NCI-H526 (cell line): ENCODE data around the gene JAM3.
A peak's percentile ranks its signal among the peaks of the same experiment; 100 is the strongest.
"Not testable (repeated sequence)": the region's sequence is repeated elsewhere in the genome, so short reads cannot be mapped to it uniquely, and the experiment has no call there.

Source experiments
- DNase-seq, 2 experiments: peaks; one replicate each; lab custom pipeline; 2025; lab: John Stamatoyannopoulos, UW

JAM3 gene

DNA sequence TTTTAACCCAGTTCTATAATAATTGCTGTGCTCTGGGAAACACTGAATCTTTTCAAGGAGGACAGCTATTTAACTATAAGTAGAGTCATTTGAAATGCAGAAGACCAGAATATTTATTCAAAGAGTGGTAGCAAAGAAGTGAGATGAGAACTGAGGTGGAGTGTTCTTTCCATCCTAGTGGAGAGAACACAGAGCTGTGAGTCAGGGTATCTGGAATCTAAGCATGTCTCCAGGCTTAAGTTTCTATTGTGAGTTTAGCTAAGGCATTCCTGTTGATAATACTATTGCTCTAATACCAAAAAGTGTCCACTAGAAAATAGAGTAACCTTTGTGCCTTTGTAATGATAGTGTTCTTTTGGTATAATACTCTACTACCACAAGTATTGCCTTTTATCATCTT is 32.4 kb downstream of the JAM3 start:
- no peak for DNase-seq

DNA sequence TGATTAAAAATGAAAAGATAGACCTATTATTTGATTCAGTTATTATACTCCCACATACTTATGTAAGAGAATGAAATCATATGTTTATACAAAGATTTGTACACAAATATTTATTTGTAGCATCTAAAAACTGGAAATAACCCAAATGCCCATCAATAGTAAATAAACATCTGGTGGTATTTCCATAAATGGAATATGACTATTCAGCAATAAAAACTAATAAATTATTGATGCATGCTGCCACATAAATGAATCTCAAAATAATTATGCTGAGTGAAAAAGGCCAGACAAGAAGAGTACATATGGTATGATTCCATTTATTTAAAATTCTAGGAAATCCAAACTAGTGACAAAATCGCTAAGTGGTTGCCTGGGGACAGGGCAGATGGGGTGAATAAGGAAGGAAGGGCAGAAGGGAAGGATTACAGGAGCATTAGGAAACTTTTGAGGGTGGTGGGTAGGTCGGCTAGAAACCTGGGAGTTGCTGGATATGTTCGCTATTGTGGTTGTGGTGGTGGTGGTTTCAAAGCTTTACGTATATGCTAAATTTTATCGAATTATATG is 41.5 kb downstream of the JAM3 start:
- no peak for DNase-seq

DNA sequence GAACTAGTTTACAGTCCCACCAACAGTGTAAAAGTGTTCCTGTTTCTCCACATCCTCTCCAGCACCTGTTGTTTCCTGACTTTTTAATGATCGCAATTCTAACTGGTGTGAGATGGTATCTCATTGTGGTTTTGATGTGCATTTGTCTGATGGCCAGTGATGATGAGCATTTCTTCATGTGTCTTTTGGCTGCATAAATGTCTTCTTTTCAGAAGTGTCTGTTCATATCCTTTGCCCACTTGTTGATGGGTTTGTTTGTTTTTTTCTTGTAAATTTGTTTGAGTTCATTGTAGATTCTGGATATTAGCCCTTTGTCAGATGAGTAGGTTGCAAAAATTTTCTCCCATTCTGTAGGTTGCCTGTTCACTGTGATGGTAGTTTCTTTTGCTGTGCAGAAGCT is 44.9 kb downstream of the JAM3 start:
- DNase-seq: not testable (repeated sequence)

DNA sequence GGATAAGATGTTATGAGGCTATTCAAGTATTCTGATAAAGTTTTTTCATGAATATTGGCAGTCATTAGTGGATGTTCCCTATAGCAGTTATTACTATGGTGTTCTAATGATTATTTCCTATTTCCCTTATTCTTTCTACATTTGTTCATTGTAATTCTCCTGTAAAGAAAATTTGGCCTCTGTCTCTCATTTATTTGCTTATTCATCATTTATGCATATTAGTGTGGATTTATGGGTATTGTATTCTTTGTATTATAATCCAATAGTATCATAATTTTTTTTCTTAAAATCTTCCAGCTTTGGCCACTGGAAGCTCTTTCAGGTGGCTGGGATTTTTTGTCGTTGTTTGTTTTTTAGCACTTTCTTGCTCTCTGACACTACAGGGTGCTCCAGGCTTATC is 47.3 kb downstream of the JAM3 start:
- no peak for DNase-seq

DNA sequence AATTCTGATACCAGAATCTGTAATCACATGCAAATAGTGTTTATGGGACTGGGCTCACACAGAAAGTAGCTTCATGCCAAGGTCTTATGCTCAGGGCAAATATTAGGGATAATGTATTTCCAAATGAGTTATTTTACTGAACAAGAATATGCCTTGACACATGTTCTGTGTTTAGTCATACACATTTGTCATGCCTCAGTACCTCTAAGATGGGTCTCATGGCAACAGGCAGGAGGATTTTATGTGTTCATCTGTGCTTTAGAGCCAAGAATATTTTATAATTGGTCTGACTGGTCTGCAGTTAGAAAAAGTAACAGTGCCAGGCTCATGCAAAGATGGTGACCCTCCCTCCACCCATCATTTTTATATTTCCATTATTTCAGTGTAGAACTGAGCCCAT is 49.1 kb downstream of the JAM3 start:
- DNase-seq: peak; percentile 80 to 84

DNA sequence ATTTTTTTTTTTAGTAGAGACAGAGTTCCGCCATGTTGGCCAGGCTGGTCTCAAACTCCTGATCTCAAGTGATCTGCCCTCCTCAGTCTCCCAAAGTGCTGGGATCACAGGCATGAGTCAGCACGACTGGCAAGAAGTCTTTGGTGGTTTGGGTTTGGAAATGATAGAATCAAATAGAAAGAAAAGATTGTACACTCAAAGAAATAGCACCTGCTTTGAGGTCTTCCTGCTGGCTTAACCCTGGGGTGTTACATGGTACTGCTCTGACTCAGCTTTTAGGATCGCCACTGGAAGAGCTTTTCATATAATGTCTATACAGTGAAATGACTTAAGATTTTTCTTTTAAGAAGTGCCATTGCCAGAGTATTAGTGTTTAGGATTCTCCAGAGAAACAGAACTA is 50.2 kb downstream of the JAM3 start:
- DNase-seq: no peak

DNA sequence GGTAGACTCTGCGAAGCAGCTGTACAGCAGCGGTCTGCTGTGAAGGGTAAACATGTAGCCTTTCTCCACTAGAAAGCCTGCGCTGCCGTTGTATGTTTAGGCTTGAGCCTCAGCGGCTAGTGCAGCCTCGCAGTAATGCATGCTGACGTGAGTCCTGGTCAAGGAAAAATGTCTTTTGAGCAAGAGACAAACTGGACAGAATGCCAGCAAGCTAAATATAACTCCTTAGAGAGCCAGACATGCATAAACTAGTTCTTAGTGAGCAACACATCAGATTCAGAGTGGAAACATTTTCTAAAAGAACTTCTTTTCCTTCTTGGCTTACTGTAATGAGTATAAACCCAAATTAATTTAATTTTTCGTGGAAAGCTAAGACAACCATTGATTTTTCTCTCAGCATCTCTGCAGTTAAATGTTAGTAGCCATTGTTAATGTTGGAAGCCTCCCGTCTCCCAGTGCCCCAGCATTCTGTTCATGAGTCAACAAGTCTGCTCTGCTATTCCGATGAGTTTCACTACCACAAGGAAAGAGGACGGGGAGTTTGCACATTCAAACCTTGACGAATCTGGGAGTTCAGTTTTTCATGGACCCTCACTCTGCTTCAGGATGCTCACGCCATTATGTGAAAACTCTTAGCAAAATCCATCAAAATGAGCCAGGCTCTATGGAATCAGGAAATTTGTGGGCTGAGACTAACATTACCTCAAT is 51.4 kb downstream of the JAM3 start:
- peak; percentile 51 to 80 for DNase-seq

DNA sequence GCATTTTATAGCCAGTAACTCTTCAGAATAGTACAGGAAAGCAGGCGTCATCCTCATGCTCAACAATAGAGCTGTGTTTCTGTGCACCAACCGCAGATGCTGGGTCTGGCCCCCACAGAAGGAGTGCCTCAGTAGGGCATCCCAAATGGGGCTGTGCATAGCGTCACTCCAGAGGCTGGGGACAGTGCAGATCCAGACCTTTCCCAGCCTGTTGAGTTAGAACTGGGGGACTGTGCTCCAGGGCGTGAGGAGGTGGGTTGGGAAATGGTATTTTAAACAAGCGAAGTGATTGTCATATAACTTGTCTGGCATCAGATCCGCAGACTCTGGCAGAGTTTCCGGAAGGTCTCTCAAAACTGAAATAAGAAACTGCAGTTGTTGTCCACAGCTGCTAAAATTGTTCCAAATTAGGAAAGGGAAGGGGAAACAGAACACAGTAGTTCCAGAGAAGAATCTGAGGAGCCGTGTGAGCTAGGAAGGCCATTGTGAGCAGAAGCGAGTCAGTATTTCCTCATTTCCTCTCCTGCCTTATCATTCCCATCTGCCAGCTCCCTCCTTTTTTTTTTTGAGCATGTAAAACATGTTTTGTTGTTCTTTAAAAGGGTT is 52.2 kb downstream of the JAM3 start:
- DNase-seq: peak in 1 of 2 experiments; percentile 52

DNA sequence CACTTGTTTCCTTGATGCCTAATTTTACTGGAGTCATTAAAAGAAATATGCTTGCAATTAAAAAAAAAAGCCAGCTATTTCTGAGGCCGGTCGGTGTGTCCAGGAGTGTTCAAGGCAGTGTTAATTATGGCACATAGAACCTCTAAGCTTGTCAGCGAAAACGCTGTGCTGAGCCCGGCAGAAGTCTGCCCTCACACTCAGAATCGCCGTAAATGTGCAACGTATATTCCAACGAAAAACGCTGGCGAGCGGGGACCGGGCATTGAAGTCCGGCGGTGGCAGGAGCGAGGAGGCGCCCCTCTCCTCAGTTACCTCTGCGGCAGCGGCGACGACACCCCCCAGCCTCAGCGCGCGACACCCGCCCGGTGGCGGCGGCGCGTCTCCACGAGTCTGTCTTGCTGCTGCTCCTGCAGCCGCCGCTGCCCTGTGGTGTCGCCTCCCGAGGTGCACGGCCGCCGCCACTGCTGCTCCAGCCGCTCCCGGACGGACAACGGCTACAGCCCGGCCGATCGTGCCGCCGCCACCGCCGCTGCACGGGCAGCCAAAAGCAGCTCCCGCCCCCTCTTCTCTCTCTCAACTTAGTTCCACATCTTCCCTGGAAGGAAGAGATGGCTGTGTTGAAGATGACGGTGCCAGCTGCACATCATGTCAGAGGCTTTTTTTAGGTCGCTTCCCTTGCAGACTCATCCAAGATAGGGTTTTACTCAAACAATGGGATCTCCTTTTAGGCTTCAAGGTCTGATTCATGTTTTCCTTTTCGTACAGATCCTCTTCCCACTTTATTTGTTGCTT is 56.0 kb downstream of the JAM3 start:
- DNase-seq: peak; percentile 74 to 89

DNA sequence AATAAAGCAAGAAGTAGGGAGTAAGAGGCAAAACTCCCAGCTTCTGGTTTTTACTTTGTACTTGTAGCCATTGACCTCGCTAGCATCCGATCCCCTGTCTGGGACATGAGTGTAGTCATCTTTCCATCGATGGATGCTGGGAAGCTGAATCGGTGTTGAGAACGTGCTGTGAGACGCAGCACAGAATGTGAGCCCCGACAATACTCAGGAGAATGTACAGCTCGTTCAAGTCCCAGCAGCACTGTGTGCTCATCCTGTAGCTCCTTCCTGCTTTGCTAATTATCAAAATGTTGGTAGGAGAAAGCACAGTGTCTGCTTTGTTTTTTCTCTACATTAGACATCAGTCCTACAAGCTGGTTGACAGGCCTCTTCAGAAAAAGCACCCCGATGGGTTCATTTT is 56.6 kb downstream of the JAM3 start:
- peak; percentile 87 for DNase-seq

DNA sequence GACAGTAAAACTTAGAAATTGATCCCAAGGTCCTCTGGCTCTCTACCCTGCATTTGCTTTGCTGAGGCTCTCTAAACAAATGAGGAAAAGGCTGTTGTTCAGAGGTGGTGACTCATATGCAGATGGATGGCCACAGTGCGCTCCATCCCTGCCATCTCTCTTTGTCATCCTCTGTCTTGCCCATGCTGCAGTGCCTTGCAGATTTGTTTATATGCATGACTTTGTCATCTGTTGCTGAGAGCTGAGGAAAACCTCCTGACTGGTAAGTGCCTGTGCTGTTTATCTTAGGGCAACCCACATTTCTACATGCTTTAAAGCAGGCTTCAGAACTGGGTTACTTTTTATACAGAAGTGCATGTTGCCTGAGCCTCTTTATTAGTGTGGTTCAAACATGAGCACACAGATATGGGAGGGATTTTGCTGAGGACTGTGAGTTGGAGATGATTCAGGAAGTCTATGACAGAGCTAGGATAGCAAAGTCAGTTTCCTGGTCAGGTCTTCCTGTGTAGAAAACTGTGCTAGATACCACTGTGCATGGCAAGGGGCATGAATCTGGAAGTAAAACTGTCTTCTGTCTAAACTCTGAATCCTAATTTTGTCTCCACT is 57.4 kb downstream of the JAM3 start:
- DNase-seq: peak; percentile 94 to 97

DNA sequence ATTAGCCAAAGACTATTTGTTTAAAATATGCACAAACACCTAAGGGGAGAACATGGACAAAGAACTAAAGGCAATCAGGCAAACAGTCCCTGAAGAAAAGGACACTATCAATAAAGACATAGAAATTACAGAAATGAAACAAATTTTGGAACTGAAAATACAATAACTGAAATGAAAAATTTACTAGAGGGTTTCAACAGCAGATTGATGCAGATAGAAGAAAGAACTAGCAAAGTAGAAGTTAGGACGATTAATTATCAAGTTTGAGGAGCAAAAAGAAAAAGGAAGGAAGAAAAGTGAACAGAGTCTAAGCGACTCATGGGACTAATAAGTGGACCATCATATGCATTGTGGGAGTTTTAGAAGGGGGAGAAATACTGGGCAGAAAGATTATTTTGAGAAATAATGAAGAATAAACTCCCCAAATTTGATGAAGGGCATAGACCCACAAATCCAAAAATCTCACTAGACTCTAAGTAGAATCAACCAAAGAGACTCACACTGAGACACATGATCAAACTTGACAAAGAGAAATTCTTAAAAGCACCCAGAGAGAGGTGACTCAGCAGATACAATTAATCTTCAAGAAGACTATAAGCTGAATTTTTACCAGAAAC is 62.9 kb downstream of the JAM3 start:
- DNase-seq: no peak

DNA sequence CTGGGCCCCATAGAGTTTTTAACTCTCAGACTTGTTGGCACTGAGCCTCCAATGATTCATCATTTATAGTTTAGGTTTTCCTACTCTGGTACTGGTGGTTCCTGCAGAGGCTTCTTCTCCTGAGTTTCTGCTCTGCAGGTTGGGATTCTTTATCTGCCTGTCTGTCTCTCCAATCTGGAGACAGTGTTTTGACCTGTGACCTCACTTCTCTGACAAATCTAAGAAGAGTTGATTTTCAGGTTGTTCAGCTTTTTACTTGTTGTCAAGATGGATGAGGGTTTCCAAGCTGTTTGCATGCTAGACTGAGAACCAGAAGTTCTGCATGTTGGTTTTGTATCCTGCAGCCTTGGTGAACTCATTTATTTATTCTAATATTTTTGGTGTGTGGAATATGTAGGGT is 63.9 kb downstream of the JAM3 start:
- DNase-seq: no peak

DNA sequence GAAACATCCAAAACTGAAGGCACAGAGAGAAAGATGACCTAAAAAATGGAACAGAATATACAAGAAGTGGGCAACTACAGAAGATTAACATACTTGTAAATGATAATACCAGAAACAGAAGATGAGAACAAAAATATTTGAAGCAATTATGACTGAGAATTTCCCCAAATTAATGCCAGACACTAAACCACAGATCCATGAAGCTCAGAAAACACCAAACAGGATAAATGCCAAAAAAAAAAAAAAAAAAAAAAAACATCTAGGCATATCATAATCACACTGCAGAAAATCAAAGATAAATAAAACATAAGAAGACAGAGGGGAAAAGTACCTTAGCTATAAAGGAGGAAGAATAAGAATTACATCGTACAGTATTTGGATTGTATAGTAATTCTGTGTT is 65.3 kb downstream of the JAM3 start:
- no peak for DNase-seq

DNA sequence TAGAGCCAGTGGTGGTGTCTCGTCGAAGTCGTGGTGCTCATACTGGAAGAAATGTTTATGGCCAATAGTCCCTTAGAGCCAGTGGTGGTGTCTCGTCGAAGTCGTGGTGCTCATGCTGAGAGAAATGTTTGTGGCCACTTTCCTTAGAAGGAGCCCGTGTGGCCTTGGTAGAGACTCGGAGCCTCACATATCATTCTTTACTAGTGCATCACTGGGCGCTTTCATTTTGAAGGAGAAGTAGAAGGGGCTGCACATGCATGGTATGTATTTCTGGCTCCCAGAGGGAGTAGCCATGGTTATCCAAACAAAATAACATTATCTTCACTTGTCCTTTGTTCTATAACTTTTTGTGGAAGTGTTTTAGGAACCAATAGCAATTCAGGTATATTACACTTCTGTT is 69.5 kb downstream of the JAM3 start:
- DNase-seq: no peak

DNA sequence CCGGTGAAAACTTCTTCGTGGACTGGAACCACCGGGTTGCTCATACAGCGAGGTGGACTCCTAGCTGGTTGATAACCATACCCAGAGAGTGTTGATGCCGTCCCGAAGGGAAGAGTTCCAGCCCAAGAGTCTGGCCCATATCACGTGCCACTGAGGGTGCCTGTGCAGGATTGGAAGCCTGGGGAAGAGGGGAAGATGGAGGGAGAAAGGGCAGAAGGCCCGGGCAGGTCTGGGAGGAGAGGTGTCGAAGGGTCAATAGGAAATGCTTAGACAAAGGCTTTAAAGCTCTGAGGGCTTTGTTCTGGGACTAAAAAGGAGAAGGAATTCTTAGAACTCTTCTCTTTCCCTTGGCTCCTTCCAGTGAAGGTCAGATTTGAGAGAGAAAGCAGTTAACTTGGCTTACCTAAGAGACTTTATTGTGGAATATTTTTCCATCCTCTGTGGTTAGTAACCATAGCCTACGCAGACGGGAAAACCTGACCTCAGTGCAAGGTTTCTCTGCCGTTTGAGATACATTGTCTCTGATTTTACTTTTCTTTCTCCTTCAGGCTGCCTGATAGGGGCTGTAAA is 70.5 kb downstream of the JAM3 start:
- DNase-seq: no peak

DNA sequence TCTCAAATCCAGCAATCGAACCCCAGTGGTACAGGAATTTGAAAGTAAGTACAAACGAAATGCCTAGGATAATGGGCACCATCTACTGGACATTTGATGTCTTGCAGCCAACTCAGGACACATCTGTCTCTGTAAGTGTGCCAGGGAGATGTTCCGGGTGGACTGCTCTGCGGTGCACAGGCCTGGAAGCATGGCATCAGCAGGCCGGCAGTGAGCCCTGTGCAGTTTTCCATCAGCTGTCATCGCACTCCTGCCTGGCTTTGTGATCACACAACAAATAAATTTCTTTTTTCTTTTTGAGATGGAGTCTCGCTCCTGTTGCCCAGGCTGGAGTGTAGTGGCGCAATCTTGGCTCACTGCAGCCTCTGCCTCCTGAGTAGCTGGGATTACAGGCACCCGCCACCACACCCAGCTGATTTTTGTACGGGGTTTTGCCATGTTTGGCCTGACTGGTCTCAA is 71.0 kb downstream of the JAM3 start:
- peak; percentile 92 to 97 for DNase-seq

DNA sequence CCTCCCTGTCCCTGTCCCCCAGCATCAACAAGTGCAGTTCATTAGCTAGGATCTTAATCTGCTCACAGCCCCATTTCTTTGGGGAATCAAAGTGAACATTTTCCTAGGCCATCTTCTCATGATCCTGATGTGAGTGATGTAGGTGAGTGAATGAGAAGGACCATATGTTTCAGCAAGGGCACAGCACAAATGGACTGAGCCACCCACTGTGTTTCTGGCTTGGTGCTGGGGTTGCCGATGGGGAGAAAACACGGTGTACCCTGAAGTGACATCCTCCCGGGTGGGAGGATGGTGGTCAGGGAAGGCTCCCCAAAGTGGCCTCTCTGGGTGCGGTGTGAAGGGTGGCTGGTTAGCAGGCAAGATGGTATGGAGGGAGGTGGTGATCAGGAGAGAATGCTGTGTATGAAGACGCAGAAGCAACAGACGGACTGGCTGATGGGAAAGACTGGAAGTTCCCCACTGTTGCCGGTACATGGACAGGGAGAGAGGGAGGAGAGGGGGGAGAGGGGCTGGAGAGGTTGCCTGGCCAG is 72.2 kb downstream of the JAM3 start:
- DNase-seq: peak in 1 of 2 experiments; percentile 43

DNA sequence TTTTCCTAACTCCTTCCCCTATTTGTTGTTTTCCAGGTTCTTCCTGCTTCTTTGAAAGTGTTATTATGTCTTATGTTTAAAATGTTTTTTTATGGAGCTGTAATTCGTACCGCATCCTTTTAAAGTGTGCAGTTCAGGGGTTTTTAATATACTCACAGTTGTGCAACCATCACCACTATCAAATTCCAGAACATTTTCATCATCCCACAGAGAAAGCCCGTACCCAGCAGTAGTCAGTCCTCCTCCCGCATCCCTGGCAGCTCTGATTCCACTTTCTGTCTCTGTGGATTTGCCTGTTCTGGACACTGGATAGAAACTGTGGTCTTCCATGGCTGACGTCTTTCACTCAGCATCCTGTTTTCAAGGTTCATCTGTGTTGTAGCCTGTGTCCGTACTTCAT is 73.7 kb downstream of the JAM3 start:
- no peak for DNase-seq

DNA sequence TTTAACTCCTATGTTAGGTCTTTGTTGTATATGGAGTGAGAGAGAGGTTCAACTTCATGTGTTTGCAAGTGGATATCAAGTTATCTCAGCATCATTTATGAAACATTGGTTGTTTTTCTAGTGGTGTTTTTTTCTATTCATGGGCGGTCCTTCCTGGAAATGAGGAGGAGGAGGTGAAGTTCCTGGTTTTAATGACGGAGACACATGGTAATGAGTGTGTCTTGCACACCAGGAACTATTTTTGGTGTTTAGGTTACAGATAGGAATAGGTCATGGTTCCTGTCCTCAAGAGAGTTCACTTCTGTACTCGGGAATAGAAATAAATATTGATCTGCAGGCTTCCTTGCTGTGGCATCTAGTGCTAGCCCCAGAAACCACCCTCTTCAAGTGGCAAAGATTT is 74.9 kb downstream of the JAM3 start:
- DNase-seq: no peak

DNA sequence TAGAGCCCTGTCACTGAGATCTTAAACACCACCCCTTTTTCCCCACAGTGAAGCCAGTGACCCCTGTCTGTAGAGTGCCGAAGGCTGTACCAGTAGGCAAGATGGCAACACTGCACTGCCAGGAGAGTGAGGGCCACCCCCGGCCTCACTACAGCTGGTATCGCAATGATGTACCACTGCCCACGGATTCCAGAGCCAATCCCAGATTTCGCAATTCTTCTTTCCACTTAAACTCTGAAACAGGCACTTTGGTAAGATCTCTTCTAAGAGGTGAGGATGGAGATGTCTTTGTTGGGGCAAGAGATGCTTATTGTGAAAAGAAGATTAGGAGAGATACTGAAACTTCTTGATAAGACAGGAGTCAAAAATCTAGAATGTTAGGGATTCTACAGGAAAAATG is 75.9 kb downstream of the JAM3 start:
- no peak for DNase-seq
